ENCODE results near the gene IQCN. TPM values are rescaled to one million over a fixed set of nuclear protein-coding genes. Genes with fewer than 3 reads are reported as not detected.

IQCN gene
- total RNA-seq, 4 donors from 2014 or later, result 0.20 to 0.61 (median 0.39) TPM

DNA sequence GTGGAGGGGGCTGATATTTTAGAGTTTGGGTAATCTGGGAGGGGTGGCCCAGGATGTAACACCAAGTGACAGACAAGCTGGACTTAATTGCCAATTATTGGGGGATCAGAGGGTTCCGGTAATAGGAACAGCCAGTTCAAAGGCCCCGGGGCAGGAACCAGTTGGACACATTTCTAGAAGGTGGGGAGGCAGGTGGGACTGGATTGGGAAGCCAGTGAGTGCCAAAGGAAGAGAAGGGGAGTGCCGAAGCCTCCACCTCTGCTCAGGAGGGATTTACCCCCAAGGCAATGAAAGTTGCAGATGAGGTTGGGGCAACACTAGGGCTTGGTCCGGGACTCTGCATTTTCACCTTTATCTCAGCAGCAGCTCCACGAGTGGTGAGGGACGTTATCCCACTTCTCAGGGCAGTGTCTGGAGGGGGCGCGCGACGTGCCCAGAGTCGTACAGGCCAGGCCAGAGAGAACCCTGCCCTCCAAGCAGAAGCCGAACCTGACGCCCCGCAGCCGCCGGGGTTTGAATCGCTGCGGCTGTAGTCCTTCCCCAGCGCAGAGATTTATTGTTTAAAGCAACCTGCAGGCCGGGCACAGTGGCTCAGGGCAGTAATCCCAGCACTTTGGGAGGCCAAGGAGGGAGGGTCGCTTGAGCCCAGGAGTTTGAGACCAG is 12.9 kb upstream of the IQCN start:
- in situ Hi-C loops (cut with MboI; ENCODE audit: low sequenced_read_pairs in 4 of 4), result no loop called here
- no peak for ATAC-seq

DNA sequence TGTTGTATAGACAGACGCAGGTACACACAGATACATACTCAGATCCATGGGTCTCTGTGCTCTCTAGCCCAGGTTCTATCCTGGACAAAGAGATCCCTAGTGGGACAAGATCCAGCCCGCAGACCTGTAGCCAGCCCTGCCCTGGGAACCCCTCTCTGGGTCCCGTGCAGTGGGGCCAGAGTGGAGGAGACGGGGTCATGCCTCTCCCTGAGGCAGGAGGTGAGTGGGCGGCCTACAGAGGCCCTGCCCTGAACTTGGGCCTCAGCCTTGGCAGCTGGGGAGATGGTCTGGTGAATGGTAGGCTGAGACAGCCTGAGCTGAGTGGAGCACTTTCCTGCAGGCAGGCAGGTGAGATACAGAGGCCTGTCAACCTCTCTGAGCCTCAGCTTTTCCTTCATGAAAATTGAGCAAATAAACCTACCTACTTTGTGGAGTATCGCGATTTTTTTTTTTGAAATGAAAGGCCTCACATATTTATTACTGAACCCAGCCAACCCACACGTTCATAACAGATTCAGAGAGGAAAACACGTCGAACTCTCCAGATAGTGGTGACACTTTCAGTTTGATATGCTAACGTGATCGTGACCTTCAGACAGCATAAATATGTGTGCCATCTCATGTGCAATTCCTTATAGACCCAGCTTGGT is 10.6 kb upstream of the IQCN start:
- H3K4me3 ChIP-seq, result no peak overlapping the region
- peaks cover 9 to 11% of the 10 kb centered on the region in 2 donors for H3K4me1 ChIP-seq
- intact Hi-C loops (cut with DNase I; ENCODE audit: low total_unique reads), result loop anchor here (5.0 kb wide), 2 partner anchors 263 to 278 kb away; partner anchors contain the start of gene ARRDC2
- TF ChIP-seq POLR2A (IDR thresholded peaks at IDR 0.05), result no peak
- TF ChIP-seq, protein P1, sequence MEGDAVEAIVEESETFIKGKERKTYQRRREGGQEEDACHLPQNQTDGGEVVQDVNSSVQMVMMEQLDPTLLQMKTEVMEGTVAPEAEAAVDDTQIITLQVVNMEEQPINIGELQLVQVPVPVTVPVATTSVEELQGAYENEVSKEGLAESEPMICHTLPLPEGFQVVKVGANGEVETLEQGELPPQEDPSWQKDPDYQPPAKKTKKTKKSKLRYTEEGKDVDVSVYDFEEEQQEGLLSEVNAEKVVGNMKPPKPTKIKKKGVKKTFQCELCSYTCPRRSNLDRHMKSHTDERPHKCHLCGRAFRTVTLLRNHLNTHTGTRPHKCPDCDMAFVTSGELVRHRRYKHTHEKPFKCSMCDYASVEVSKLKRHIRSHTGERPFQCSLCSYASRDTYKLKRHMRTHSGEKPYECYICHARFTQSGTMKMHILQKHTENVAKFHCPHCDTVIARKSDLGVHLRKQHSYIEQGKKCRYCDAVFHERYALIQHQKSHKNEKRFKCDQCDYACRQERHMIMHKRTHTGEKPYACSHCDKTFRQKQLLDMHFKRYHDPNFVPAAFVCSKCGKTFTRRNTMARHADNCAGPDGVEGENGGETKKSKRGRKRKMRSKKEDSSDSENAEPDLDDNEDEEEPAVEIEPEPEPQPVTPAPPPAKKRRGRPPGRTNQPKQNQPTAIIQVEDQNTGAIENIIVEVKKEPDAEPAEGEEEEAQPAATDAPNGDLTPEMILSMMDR (IDR thresholded peaks at IDR 0.05 in 4 of 5, conservative IDR thresholded peaks at IDR 0.05 in 1 of 5), result no peak
- H3K27ac ChIP-seq, result peak overlapping the region in 3 of 4 donors; percentile 65 to 100 (median 72)
- DNase-seq (no peak), ATAC-seq (no peak)
- H3K9me3 ChIP-seq, result no peaks in the 10 kb centered on the region
- H3K27me3 ChIP-seq, result no peaks in the 10 kb centered on the region
- no peaks in the 10 kb centered on the region for H3K36me3 ChIP-seq
- in situ Hi-C loops (cut with MboI; ENCODE audit: low sequenced_read_pairs in 4 of 4), result no loop called here

More for the DNA sequence above, 12.9 kb upstream of the IQCN start:
- no peaks in the 10 kb centered on the region for H3K9me3 ChIP-seq
- H3K36me3 ChIP-seq, result no peaks in the 10 kb centered on the region
- TF ChIP-seq POLR2A (IDR thresholded peaks at IDR 0.05), result no peak
- TF ChIP-seq, protein P1 (IDR thresholded peaks at IDR 0.05 in 4 of 5, conservative IDR thresholded peaks at IDR 0.05 in 1 of 5), result no peak
- H3K27me3 ChIP-seq, result no peaks in the 10 kb centered on the region
- DNase-seq, result no peak
- no peak overlapping the region for H3K4me3 ChIP-seq
- peak overlapping the region; percentile 16 to 100 (median 29) for H3K27ac ChIP-seq
- H3K4me1 ChIP-seq, result peaks cover 9 to 11% of the 10 kb centered on the region in 2 donors
- intact Hi-C loops (cut with DNase I; ENCODE audit: low total_unique reads), result no loop called here

DNA sequence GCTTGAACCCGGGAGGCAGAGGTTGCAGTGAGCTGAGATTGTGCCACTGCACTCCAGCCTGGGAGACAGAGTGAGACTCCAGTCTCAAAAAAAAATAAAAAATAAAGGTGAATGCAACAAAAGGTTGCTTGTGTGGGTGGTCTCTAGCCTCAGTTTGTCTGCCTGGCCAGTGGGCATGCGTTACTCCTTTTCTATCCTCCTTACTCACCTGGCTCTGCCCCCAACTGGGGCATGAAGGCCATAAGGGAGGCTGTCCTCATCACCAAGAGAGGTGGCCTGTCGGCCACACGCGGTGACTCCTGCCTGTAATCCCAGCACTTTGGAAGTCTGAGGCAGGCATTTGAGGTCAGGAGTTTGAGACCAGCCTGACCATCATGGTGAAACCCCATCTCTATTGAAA is 9.1 kb upstream of the IQCN start:
- Histone ChIP-seq H3K36me3 (peaks cover 0 to 2% of the 10 kb centered on the region in 2 donors), H3K4me3 (no peak overlapping the region), H3K27me3 (no peaks in the 10 kb centered on the region), H3K9me3 (no peaks in the 10 kb centered on the region), H3K27ac (peak overlapping the region; percentile 96 to 100 (median 98)), H3K4me1 (peaks cover 19 to 21% of the 10 kb centered on the region in 2 donors)
- TF ChIP-seq POLR2A (IDR thresholded peaks at IDR 0.05), result no peak
- TF ChIP-seq, protein P1 (IDR thresholded peaks at IDR 0.05 in 4 of 5, conservative IDR thresholded peaks at IDR 0.05 in 1 of 5), result no peak
- in situ Hi-C loops (cut with MboI; ENCODE audit: low sequenced_read_pairs in 4 of 4), result no loop called here
- ATAC-seq (no peak), DNase-seq (no peak)
- intact Hi-C loops (cut with DNase I; ENCODE audit: low total_unique reads), result loop anchor here (5.0 kb wide), 2 partner anchors 261 to 276 kb away; partner anchors contain the start of gene ARRDC2

DNA sequence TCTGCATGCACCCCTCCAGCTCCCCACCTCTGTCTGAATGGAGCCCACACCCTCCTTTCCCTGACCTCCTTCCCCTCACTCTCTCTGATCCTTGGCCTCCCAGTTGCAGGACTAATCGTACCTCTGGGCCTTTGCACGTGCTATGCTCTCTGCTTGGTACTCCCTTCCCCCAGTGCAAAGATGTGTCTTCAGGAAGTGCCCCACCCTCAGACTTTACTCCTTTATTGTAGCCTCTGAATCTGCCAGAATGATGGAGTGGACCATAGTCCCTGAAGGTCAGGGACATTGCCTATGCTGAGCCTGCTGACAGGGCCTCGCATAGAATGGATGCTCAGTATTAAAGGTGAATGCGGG is 8.5 kb upstream of the IQCN start:
- ATAC-seq, result no peak
- DNase-seq, result no peak
- H3K36me3 ChIP-seq, result peaks cover 0 to 4% of the 10 kb centered on the region in 2 donors
- peaks cover 22 to 26% of the 10 kb centered on the region in 2 donors for H3K4me1 ChIP-seq
- TF ChIP-seq, protein P1 (IDR thresholded peaks at IDR 0.05 in 4 of 5, conservative IDR thresholded peaks at IDR 0.05 in 1 of 5), result no peak
- TF ChIP-seq POLR2A (IDR thresholded peaks at IDR 0.05), result no peak
- peak overlapping the region; percentile 68 to 92 (median 72) for H3K4me3 ChIP-seq
- intact Hi-C loops (cut with DNase I; ENCODE audit: low total_unique reads) (loop anchor here (1.0 to 5.0 kb wide), 3 partner anchors 10 to 275 kb away; partner anchors contain the start of gene ARRDC2), in situ Hi-C loops (cut with MboI; ENCODE audit: low sequenced_read_pairs in 4 of 4) (no loop called here)
- peak overlapping the region; percentile 96 to 100 (median 98) for H3K27ac ChIP-seq
- no peaks in the 10 kb centered on the region for H3K9me3 ChIP-seq
- no peaks in the 10 kb centered on the region for H3K27me3 ChIP-seq

Measured in gastrocnemius medialis (tissue), 4 donors.